GM19438 (cell line): Measurements from ENCODE around the gene BAG5.
"Not testable (repeated sequence)": the region's sequence is repeated elsewhere in the genome, so short reads cannot be mapped to it uniquely, and the experiment has no call there.

ENCODE experiments used
- ATAC-seq: cut with Tn5 transposase; IDR thresholded peaks from one replicate; pipeline ENCODE4 v1.9.1; 2021; ENCODE audit warnings: low read depth; ENCODE audit not compliant: unreplicated experiment

BAG5 gene

GRCh38 chr14:103524002-103524935 lies 38.2 kb downstream of the BAG5 start:
- no peak for ATAC-seq

DNA sequence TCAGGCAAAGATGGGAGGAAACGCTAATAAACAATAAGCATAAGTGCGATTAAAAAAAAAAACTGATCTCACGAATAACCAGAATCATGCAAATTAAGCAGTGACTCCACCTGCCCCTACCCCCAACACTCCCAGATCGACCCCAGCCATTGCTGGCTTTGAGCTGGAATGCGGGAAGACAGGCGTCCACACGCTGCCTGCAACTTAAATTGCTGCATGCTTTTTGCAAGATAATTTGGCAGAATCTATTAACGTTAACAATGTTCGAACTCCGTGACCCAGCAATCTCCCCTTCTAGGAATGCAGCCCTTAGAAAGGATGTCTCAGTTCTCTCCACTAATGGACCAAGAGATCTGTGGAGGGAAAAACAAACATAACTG lies 38.9 kb downstream of the BAG5 start:
- ATAC-seq, result no peak

GRCh38 chr14:103522649-103523574 lies 39.5 kb downstream of the BAG5 start, which contains the start of gene CKB:
Gene CKB, minus strand, starts transcription at chr14:103522830. Its CDS starts 337 bp downstream, at chr14:103522493.
- ATAC-seq, result no peak

DNA sequence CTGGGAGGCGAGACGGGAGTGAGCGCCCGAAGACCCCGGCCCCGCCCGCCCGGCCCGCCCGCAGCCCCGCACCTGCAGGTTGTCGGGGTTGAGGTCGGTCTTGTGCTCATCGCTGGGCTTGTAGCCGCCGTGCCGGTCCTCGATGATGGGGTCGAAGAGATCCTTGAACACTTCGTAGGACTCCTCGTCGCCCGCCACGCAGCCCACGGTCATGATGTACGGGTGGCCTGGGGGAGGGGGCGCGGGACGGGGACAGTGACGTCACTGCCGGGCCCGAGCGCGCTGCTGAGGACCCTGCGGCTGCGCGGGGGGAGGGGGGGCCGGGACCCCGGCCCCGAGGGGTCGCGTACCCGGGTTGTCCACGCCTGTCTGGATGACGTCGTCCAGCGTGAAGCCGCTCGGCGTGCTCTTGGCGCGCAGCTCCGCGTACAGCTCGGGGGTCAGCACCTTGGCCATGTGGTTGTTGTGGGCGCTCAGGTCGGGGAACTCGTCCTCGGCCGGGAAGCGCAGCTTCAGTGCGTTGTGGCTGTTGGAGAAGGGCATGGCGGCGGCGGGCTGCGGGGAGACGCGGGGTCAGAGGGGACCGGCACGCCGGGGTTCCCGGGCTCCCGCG lies 40.4 kb downstream of the BAG5 start:
- ATAC-seq, result no peak

DNA sequence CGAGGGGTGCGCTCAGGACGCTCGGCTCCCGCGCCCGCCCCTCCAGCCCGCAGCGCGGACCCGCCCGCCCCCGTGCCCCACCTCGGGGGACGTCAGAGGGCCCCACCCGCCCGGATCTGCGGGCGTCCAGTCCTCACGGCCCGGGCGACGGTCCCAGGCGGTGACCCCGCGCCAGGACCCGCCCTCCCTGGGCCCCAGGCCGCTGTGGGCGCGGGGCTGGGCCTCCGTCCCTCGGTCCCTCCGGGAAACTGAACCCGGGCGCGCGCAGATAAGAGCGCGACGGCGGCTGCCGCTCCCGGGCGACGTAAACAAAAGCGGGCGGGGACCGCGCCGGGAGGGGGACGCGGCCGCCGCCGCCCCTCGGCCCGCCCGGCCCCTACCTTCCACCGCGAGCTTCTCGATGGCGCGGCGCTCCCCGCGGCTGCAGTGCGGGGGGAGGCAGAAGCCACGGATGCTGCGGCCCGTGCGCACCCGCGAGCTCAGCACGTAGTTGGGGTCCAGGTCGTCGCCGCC lies 41.0 kb downstream of the BAG5 start:
- no peak for ATAC-seq

GRCh38 chr14:103520657-103521437 lies 41.6 kb downstream of the BAG5 start:
- peak; percentile 55 for ATAC-seq

GRCh38 chr14:103520269-103520656 lies 42.2 kb downstream of the BAG5 start:
- ATAC-seq, result no peak

GRCh38 chr14:103519837-103520212 lies 42.6 kb downstream of the BAG5 start:
- ATAC-seq, result no peak

- no peak for ATAC-seq
Measured at GRCh38 chr14:103519043-103519836, 43.2 kb downstream of the BAG5 start.

- ATAC-seq, result no peak
Measured at GRCh38 chr14:103518422-103519042, 43.9 kb downstream of the BAG5 start.

DNA sequence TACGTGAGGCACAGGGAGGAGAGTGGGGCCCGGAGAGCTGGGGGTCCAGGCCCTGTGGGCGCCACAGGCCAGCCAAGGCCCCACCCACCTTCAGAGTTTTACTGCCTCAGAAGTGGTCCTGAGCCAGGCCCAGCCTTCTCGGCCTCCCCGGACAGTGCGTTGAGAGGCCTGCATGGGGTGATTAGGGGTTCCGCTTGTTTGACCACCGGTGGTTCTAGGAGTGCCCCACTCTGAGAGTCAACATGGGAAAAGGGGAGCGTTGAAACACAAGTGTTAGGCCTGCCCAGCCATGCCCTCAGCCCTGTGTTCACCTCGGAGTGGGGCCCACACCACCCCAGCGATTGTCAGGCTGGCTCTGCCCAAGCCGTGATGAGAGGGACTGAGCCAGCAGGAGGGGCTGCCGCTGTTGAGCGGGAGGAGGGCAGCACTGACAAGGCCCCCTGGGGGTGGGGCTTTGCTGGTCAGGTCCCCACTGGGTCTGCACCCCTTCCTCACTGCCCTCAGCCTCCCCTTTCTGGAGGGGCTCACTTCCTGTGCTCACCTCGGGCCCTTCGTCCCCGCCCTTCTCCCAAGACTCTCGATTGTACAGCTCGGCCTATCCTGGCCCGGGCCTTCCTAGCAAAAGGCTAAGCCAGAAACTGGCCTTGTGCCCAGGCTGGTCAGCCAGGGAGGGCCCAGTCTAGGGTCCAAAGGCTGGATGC lies 44.6 kb downstream of the BAG5 start:
- ATAC-seq, result no peak

DNA sequence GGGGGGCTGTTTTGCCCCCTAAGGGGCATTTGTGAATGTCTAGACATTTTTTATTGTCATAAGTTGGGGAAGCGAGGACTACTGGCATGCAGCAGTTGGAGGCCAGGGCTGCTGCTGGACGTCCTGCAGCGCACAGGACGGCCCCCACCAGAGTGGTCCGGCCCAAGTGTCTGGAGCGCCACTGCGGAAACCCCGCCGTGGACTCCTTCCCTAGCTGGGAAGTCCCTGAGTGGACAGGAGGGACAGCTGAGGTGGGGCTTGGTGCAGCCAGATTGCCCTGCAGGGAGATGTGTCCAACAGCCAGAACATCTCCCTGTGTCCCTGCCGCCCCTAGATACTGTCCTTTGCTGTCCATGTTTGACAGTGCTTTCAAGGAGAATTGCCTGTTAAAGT lies 45.3 kb downstream of the BAG5 start:
- ATAC-seq, result no peak

DNA sequence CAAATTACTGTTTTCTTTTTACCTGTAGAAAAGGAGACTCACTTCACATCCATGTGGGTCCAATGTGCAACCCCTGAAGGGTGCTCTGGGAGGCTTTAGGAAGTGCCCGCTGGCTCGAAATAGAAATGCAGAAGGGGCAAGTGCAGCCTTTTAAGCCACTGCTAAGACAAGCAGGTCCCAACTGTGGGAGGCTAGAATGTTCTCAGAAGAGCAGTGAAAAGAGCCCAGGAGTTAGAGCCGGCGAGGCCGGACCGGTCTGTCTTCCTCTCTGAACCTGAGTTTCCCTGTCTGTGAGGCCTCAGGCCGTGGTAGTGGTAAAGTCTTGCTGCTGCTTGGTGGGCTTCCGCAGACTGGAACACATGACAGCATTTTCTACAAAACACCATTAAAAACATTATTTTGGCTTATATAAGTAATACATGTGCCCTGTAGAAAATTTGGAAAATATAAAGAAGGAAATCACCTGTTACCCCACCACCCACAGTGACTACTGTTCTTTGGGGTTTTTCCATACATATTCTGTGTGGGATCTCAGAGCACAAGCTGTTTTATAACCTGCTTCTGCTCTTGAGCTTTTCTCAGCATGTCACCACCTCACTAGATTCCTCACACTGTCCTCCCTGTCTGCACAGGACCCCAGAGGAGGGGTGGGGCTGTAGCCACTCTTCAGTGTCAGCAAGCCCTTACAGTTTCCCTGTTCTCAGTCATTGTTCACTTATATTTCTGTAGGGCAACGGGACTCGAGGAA lies 45.9 kb downstream of the BAG5 start:
- ATAC-seq, result no peak

- no peak for ATAC-seq
Measured at GRCh38 chr14:103514596-103515421, 47.6 kb downstream of the BAG5 start.

DNA sequence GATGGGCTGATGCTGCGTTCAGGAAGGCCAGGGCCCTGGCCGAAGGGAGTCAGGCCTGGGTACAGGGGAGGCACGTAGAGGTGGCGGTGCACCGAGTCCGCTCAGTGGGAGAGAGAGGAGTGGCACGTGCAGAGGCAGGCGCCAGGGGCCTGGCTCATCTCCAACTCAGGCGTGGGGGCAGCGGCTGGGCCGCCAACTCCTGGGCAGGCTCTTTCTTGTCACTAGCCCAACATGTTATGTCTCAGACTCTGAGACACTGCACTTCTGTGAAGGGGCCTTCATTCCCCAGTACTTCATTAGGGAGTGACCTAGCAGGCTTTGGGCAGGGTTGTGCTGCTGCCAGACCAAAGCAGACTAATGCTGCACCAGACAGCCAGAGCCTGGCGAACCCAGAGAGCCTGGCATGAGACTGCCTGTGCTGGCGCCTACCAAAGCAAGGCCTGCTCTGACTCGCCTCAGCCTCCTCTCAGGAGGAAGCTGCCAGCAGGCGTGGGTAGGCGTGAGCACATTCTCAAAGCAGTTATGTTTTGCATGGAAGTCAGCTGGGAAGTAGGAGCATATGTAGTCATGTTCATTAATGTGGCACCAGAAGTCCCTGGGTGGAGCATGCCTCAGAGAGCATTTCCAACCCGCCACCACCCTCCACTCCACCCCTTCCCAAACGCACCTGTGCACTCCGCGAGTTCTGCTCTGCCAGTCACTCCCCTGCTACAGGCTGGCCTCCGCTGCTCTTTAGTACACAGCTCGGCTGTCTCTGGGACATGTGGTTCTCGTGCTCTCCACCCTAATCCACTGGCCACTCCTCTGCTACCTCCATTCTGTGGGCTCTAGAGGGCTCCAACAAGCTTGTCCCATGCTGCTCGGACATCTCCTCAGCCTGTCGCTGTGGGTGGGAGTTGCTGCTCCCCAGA lies 49.5 kb downstream of the BAG5 start:
- ATAC-seq, result no peak

GRCh38 chr14:103512180-103512579 lies 50.3 kb downstream of the BAG5 start:
- ATAC-seq, result not testable (repeated sequence)
